OCI-LY7 (cell line): ENCODE measurements around the gene RASSF9. TPM values are rescaled to one million over a fixed set of nuclear protein-coding genes. Genes with fewer than 3 reads are reported as not detected.

Experiments
- BruUV-seq: library from RNA; stranded (reverse); fragments of 400-500 nt; replicated peaks from 2 replicates; lab custom pipeline; 2021; lab: Mats Ljungman, UMichigan
- CTCF ChIA-PET: fragments of 300-600 bp; sonication (Branson Sonifier 250); formaldehyde crosslinking; loops from one replicate; lab custom pipeline; 2022; ENCODE audit warnings: antibody characterized with exemption; ENCODE audit not compliant: unreplicated experiment; lab: Charles Lee
- POLR2A ChIA-PET: fragments of 300-600 bp; sonication (Branson Sonifier 250); formaldehyde crosslinking; loops from one replicate; lab custom pipeline; 2022; ENCODE audit warnings: antibody characterized with exemption; lab: Charles Lee
- DNase-seq: peaks from one replicate; pipeline ENCODE4 v3.0.0-alpha.2; 2015; ENCODE audit warnings: low spot score
- H2AFZ ChIP-seq: fragments of 200-600 bp; sonication (generic), shearing (Covaris generic); 2 replicates; pipeline ENCODE4 v1.6.1; 2014; ENCODE audit warnings: mild to moderate bottlenecking, antibody characterized with exemption, low read length, moderate library complexity
- H3K27ac ChIP-seq: fragments of 200-600 bp; sonication (generic); 2 replicates; pipeline ENCODE4 v1.5.1; 2014; ENCODE audit warnings: mixed run types, low read depth, mild to moderate bottlenecking, moderate library complexity, low read length, inconsistent platforms; ENCODE audit not compliant: poor library complexity, severe bottlenecking
- H3K36me3 ChIP-seq: fragments of 200-600 bp; sonication (generic); 2 replicates; pipeline ENCODE4 v1.6.1; 2014; ENCODE audit warnings: mild to moderate bottlenecking, antibody characterized with exemption, low read length, moderate library complexity, mixed read lengths; ENCODE audit not compliant: insufficient read depth
- H3K4me1 ChIP-seq: fragments of 200-600 bp; sonication (generic); 2 replicates; pipeline ENCODE4 v1.5.1; 2014; ENCODE audit warnings: mild to moderate bottlenecking, low read length; ENCODE audit not compliant: insufficient read depth, poor library complexity, severe bottlenecking
- H3K4me2 ChIP-seq: fragments of 200-600 bp; sonication (generic); 2 replicates; pipeline ENCODE4 v1.6.1; 2014; ENCODE audit warnings: mild to moderate bottlenecking, low read length
- H3K4me3 ChIP-seq: fragments of 200-600 bp; sonication (generic); 2 replicates; pipeline ENCODE4 v1.5.1; 2014; ENCODE audit warnings: mild to moderate bottlenecking, low read depth, low read length; ENCODE audit not compliant: poor library complexity, severe bottlenecking
- H3K79me2 ChIP-seq: fragments of 200-600 bp; sonication (generic); 2 replicates; pipeline ENCODE4 v1.6.1; 2016; ENCODE audit warnings: low read depth, mild to moderate bottlenecking, low read length, moderate library complexity, mixed read lengths; ENCODE audit not compliant: insufficient read depth
- H3K9me2 ChIP-seq: fragments of 200-600 bp; sonication (generic); 2 replicates; pipeline ENCODE4 v1.6.1; 2016; ENCODE audit warnings: mild to moderate bottlenecking, low read length, mixed read lengths; ENCODE audit not compliant: insufficient read depth
- H3K9me3 ChIP-seq: fragments of 200-600 bp; sonication (generic); 2 replicates; pipeline ENCODE4 v1.6.1; 2014; ENCODE audit warnings: mild to moderate bottlenecking, mixed run types, low read length, mixed read lengths
- H4K20me1 ChIP-seq: fragments of 200-600 bp; sonication (generic); 2 replicates; pipeline ENCODE4 v1.6.1; 2014; ENCODE audit warnings: mild to moderate bottlenecking, antibody characterized with exemption, low read length, moderate library complexity, mixed read lengths; ENCODE audit not compliant: insufficient read depth
- CTCF ChIP-seq: fragments of 200-600 bp; sonication (generic); conservative IDR thresholded peaks from 2 replicates; pipeline ENCODE4 v1.5.1; 2014; ENCODE audit warnings: mild to moderate bottlenecking, antibody characterized with exemption, low read length, moderate library complexity, mixed read lengths
- EZH2phosphoT487 ChIP-seq: fragments of 200-600 bp; sonication (generic); IDR thresholded peaks from 2 replicates; pipeline ENCODE4 v1.6.1; 2018; ENCODE audit warnings: low read depth, borderline replicate concordance, mild to moderate bottlenecking, mixed run types, antibody characterized with exemption, low read length, moderate library complexity, mixed read lengths
- intact Hi-C: fragments of 100-400 bp; cut with micrococcal nuclease; formaldehyde crosslinking; loops from one replicate; pipeline ENCODE4 v1.10.0; 2022; ENCODE audit not compliant: unreplicated experiment
- total RNA-seq, 2 experiments: library from RNA; depleted of rRNA in 1 of 2; stranded (reverse); fragments of >200 nt in 1 of 2; shearing (Covaris generic) in 1 of 2; gene quantifications; 2 replicates each; pipeline ENCODE4 v1.2.3, GENCODE V29; 2014 to 2022

Gene RASSF9
- total RNA-seq, 2 experiments from 2014 or later, result not detected

GRCh38 chr12:85855305-85855704 lies 19.1 kb upstream of the RASSF9 start:
- no peak for DNase-seq
- CTCF ChIA-PET, result interaction anchor here (0.9 to 1.6 kb wide), 2 partner anchors 12 to 13 kb away, joined by 3 to 4 read pairs; no protein-coding TSS in a partner anchor
- no peak overlapping the region for H3K4me3 ChIP-seq
- no peak overlapping the region for H2AFZ ChIP-seq
- POLR2A ChIA-PET, result interaction anchor here (1.1 to 1.5 kb wide), 2 partner anchors 10 to 14 kb away, joined by 3 read pairs; no protein-coding TSS in a partner anchor
- no peaks in the 10 kb centered on the region for H3K4me1 ChIP-seq
- H3K27ac ChIP-seq, result no peak overlapping the region
- intact Hi-C loops, result no loop called here
- H3K9me2 ChIP-seq, result no peaks in the 10 kb centered on the region
- TF ChIP-seq EZH2phosphoT487, result no peak
- TF ChIP-seq CTCF, result no peak
- H4K20me1 ChIP-seq, result no peaks in the 10 kb centered on the region
- H3K79me2 ChIP-seq, result no peaks in the 10 kb centered on the region
- no TSS peak for BruUV-seq
- H3K4me2 ChIP-seq, result no peak overlapping the region
- H3K9me3 ChIP-seq, result no peaks in the 10 kb centered on the region
- H3K36me3 ChIP-seq, result no peaks in the 10 kb centered on the region

- Histone ChIP-seq H3K4me1 (no peaks in the 10 kb centered on the region), H3K36me3 (no peaks in the 10 kb centered on the region), H3K79me2 (no peaks in the 10 kb centered on the region), H4K20me1 (no peaks in the 10 kb centered on the region), H3K9me3 (no peaks in the 10 kb centered on the region), H3K27ac (no peak overlapping the region), H3K4me3 (no peak overlapping the region), H2AFZ (no peak overlapping the region), H3K9me2 (no peaks in the 10 kb centered on the region), H3K4me2 (no peak overlapping the region)
- BruUV-seq, result no TSS peak
- no peak for DNase-seq
- no peak for TF ChIP-seq CTCF
- TF ChIP-seq EZH2phosphoT487, result no peak
- intact Hi-C loops, result no loop called here
- CTCF ChIA-PET, result no interaction called here
- POLR2A ChIA-PET, result no interaction called here
Observed at GRCh38 chr12:85849344-85849743, 13.1 kb upstream of the RASSF9 start.

DNA sequence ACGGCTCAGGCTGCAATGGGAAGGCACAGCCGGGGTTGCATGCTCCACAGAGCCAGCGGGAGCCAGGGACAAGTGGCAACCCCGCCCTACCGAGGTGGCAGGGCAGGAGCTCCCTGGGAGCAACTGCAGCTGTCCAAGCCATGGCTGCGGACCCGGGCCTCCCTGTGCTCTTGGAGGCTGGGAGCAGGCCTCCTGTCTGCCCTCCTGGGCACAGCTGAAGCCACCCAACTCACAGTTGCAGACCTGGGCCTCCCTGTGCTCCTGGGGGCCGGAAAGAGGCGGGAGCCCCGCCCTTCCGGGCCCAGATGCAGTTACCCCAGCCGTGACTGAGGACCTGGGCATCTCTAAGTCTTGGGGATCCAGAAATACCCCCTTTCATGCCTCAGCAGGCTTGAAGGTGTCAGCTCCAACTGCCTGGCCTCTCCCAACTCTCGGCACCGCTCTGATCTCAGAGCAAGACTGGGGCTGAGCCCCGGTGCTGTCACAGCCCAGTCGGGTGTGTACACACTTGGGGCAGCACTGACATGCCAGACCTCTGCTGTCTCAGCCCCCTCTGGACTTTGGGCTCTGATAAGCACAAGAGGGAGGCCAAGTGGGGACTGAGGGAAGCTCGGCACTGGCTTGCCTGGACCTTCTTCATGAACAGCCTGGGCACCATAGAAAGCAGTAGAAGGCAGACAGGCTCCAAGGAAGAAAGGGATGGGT lies 7.5 kb upstream of the RASSF9 start:
- TF ChIP-seq EZH2phosphoT487, result no peak
- no peak for TF ChIP-seq CTCF
- DNase-seq, result no peak

More for the DNA sequence above, 7.5 kb upstream of the RASSF9 start:
- Histone ChIP-seq H3K4me1 (no peaks in the 10 kb centered on the region), H2AFZ (no peak overlapping the region), H4K20me1 (no peaks in the 10 kb centered on the region), H3K36me3 (no peaks in the 10 kb centered on the region), H3K79me2 (no peaks in the 10 kb centered on the region), H3K4me2 (no peak overlapping the region), H3K27ac (no peak overlapping the region), H3K9me2 (no peaks in the 10 kb centered on the region), H3K9me3 (no peaks in the 10 kb centered on the region), H3K4me3 (no peak overlapping the region)
- ChIA-PET CTCF (no interaction called here), POLR2A (interaction anchor here (1.2 kb wide), 1 partner anchor 32 kb away, joined by 6 read pairs; no protein-coding TSS in a partner anchor)
- BruUV-seq, result no TSS peak
- intact Hi-C loops, result no loop called here
